Measurements from ENCODE around the gene GPR78.

DNA sequence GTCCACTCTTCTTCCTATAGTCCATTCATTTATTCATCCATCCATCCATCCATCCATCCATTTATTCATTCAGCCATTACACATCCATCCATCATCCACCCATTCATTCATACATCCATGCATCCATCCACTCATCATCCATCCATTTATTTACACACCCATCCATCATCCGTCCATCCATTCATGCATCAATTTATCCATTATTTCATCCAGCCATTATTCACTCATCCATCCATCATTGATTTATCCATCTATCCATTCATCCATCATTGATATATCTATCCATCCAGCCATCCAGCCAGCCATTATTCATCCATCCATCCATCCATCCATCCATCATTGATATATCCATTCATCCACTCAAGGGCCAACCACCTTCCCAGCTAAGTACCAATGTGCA is 25.1 kb downstream of the GPR78 start:
- TF ChIP-seq EZH2 (IDR thresholded peaks at IDR 0.05; ENCODE audit: borderline replicate concordance, low read length), result no peak
- TF ChIP-seq, protein P1, sequence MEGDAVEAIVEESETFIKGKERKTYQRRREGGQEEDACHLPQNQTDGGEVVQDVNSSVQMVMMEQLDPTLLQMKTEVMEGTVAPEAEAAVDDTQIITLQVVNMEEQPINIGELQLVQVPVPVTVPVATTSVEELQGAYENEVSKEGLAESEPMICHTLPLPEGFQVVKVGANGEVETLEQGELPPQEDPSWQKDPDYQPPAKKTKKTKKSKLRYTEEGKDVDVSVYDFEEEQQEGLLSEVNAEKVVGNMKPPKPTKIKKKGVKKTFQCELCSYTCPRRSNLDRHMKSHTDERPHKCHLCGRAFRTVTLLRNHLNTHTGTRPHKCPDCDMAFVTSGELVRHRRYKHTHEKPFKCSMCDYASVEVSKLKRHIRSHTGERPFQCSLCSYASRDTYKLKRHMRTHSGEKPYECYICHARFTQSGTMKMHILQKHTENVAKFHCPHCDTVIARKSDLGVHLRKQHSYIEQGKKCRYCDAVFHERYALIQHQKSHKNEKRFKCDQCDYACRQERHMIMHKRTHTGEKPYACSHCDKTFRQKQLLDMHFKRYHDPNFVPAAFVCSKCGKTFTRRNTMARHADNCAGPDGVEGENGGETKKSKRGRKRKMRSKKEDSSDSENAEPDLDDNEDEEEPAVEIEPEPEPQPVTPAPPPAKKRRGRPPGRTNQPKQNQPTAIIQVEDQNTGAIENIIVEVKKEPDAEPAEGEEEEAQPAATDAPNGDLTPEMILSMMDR (IDR thresholded peaks at IDR 0.05; ENCODE audit: low read length), result no peak

Data from OCI-LY1 (cell line).